SU-DHL-6 (cell line): ENCODE results near the gene MESD.

ENCODE experiments used
- EZH2phosphoT487 ChIP-seq: fragments of 200-600 bp; sonication (generic), shearing (Covaris generic); conservative IDR thresholded peaks from 2 replicates; pipeline ENCODE4 v1.6.1; 2018; ENCODE audit warnings: mild to moderate bottlenecking, antibody characterized with exemption, low read length, moderate library complexity, mixed read lengths
- TF ChIP-seq, protein P1 (sequence below): fragments of 200-600 bp; sonication (generic); IDR thresholded peaks from one replicate; pipeline ENCODE4 v1.5.1; 2017; ENCODE audit warnings: antibody characterized with exemption, mild to moderate bottlenecking, low read length, moderate library complexity; ENCODE audit not compliant: insufficient read depth, poor library complexity, severe bottlenecking

GRCh38 chr15:81024265-81024872, 34.8 kb upstream of the MESD start:
- TF ChIP-seq, protein P1, sequence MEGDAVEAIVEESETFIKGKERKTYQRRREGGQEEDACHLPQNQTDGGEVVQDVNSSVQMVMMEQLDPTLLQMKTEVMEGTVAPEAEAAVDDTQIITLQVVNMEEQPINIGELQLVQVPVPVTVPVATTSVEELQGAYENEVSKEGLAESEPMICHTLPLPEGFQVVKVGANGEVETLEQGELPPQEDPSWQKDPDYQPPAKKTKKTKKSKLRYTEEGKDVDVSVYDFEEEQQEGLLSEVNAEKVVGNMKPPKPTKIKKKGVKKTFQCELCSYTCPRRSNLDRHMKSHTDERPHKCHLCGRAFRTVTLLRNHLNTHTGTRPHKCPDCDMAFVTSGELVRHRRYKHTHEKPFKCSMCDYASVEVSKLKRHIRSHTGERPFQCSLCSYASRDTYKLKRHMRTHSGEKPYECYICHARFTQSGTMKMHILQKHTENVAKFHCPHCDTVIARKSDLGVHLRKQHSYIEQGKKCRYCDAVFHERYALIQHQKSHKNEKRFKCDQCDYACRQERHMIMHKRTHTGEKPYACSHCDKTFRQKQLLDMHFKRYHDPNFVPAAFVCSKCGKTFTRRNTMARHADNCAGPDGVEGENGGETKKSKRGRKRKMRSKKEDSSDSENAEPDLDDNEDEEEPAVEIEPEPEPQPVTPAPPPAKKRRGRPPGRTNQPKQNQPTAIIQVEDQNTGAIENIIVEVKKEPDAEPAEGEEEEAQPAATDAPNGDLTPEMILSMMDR, result no peak
- TF ChIP-seq EZH2phosphoT487, result no peak
